ENCODE measurements around the gene KLHL30. TPM values are rescaled to one million over a fixed set of nuclear protein-coding genes. Genes with fewer than 3 reads are reported as not detected.

KLHL30 gene
- total RNA-seq, 1 experiment from 2014 or later = 0.64 TPM

DNA sequence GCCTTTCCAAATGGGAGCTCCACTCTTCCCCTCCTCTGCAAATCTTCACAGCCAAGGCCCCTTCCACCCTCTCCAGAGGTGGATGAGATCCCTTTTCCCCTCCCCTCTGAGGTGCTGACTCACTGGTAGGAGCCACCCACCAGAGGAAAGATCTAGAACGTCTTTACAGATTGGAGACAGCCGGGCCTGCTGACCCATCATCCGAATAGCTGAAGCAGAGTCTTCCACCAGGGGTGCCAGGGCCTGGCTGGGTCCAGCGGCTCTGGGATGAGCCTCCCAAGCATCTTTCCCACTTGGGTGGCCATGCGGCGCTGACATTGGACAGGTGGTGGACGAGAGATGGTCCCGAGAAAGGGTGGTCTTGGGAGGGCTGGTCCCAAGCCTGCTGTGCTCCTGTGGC is 29.3 kb downstream of the KLHL30 start:
- TF ChIP-seq, protein P1, sequence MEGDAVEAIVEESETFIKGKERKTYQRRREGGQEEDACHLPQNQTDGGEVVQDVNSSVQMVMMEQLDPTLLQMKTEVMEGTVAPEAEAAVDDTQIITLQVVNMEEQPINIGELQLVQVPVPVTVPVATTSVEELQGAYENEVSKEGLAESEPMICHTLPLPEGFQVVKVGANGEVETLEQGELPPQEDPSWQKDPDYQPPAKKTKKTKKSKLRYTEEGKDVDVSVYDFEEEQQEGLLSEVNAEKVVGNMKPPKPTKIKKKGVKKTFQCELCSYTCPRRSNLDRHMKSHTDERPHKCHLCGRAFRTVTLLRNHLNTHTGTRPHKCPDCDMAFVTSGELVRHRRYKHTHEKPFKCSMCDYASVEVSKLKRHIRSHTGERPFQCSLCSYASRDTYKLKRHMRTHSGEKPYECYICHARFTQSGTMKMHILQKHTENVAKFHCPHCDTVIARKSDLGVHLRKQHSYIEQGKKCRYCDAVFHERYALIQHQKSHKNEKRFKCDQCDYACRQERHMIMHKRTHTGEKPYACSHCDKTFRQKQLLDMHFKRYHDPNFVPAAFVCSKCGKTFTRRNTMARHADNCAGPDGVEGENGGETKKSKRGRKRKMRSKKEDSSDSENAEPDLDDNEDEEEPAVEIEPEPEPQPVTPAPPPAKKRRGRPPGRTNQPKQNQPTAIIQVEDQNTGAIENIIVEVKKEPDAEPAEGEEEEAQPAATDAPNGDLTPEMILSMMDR (IDR thresholded peaks at IDR 0.05; ENCODE audit: unreplicated experiment) = no peak
- no peak overlapping the region for H3K27ac Mint-ChIP-seq (ENCODE audit: unreplicated experiment)
- DNase-seq = no peak
- no peaks in the 10 kb centered on the region for H3K9me3 Mint-ChIP-seq (ENCODE audit: low read depth, unreplicated experiment)
- no peak overlapping the region for H3K4me3 Mint-ChIP-seq (ENCODE audit: low read depth, unreplicated experiment)
- H3K27me3 Mint-ChIP-seq (ENCODE audit: unreplicated experiment) = peaks cover 14% of the 10 kb centered on the region
- intact Hi-C loops (cut with micrococcal nuclease; ENCODE audit: unreplicated experiment) = no loop called here
- H3K4me1 Mint-ChIP-seq (ENCODE audit: low read depth, unreplicated experiment) = peaks cover 23% of the 10 kb centered on the region
- BruUV-seq (replicated peaks) = no TSS peak
- CTCF ChIA-PET = no interaction called here
- peaks cover 45% of the 10 kb centered on the region for H3K36me3 Mint-ChIP-seq (ENCODE audit: insufficient read depth, unreplicated experiment)

DNA sequence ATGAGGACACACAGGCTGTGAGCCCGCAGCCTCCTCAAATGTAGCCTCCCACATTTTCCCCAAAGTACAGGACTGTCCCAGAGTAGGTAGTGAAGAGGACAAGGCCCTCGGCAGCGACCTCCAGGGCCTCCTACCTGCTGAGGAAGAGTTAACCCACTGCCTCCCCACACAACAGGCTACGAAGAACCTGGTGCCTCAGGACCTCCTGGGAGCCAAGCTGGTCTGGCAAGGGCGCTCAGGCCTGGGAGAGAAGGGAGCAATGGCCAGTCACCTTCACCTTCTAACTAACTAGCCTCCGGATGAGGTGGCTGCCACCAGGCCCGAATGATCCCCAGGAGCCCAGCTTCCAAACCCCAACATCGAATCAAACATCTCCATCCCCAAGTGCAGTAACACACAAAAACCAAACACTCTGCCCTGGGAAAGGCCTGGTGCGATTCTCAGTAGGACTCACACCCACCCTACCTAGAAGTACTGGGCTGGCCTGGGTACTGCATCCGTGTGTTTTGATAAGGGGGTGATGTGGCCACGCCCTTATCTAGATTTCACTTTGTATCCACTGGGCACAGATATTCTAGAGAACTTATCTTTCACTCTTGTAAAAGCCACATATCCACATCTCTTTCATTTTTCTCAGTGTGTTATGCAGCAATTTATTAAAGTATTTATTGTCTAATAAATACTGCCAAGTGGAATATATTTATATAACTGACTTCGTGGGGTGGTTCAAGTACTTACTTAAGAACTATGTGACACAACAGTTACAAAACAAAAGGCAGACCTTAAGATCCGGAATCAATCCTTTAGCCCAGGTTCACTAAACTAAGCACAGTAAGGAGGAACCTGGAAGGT is 30.0 kb downstream of the KLHL30 start:
- TF ChIP-seq, protein P1 (IDR thresholded peaks at IDR 0.05; ENCODE audit: unreplicated experiment) = no peak
- intact Hi-C loops (cut with micrococcal nuclease; ENCODE audit: unreplicated experiment) = no loop called here
- DNase-seq = no peak
- Mint-ChIP-seq H3K4me3 (ENCODE audit: low read depth, unreplicated experiment) (no peak overlapping the region), H3K27me3 (ENCODE audit: unreplicated experiment) (peaks cover 14% of the 10 kb centered on the region), H3K27ac (ENCODE audit: unreplicated experiment) (peak overlapping the region; percentile 42), H3K36me3 (ENCODE audit: insufficient read depth, unreplicated experiment) (peaks cover 47% of the 10 kb centered on the region), H3K9me3 (ENCODE audit: low read depth, unreplicated experiment) (no peaks in the 10 kb centered on the region), H3K4me1 (ENCODE audit: low read depth, unreplicated experiment) (peaks cover 23% of the 10 kb centered on the region)
- CTCF ChIA-PET = no interaction called here
- no TSS peak for BruUV-seq (replicated peaks)

DNA sequence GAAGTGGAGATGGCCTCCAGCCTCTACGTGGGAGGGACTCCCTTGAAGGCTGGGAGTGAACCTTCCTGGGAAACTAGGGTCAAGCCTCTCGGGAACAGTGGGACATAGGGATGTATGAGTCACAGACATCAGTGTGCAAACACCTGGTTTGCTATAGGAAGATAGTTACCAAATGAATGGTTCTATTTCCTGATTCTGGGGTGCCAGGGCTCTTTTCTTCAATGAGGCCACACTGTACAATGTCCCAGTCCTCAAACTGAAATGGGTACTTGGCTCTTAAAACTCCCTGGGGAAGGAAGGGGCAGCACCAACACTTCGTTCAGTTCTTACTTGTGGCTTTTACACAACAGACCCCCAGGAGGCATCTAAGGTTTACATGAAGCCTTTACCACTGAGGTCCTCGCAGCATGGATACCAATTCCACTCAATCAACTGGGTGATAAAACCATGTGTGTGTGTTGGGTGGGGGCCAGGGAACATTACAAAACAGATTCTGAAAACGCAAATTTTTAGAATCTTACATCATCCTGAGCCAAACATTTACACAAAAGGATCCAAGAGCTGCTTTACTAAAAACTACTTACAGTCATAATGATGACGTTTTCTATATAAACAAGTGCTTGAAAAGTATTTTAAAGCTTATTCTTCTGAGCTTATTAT is 30.7 kb downstream of the KLHL30 start:
- no peak for DNase-seq
- Mint-ChIP-seq H3K36me3 (ENCODE audit: insufficient read depth, unreplicated experiment) (peaks cover 55% of the 10 kb centered on the region), H3K4me3 (ENCODE audit: low read depth, unreplicated experiment) (no peak overlapping the region), H3K9me3 (ENCODE audit: low read depth, unreplicated experiment) (no peaks in the 10 kb centered on the region), H3K4me1 (ENCODE audit: low read depth, unreplicated experiment) (peaks cover 23% of the 10 kb centered on the region), H3K27me3 (ENCODE audit: unreplicated experiment) (peaks cover 14% of the 10 kb centered on the region), H3K27ac (ENCODE audit: unreplicated experiment) (peak overlapping the region; percentile 42)
- intact Hi-C loops (cut with micrococcal nuclease; ENCODE audit: unreplicated experiment) = no loop called here
- CTCF ChIA-PET = interaction anchor here (1.0 kb wide), 1 partner anchor 27 kb away, joined by 3 read pairs; no protein-coding TSS in a partner anchor
- TF ChIP-seq, protein P1 (IDR thresholded peaks at IDR 0.05; ENCODE audit: unreplicated experiment) = no peak
- BruUV-seq (replicated peaks) = no TSS peak

DNA sequence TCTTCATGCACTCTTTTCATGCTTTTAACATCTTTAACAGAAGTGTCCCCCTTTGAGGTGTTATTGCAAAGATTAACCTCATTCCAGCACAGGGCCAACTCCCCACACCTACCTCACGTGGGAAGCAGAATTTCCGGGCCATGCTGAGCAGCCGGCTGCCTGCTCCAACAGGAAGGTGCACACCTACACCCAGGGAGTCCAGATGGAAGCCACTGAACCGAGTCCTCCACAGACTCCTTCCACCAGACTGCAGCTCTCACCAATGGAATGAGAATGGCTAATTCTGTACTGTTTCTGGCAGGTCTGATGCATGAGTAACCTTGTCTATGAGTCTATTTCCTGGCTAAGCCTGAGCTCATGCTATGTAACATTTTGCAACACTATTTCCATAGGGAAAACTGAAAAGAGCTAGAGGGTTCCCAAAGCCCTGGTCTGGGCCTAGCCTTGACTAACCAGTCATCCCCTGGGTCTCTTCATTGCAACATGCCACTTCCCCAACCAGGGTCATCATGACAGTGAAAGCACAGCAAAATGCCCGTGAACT is 31.3 kb downstream of the KLHL30 start:
- Mint-ChIP-seq H3K4me1 (ENCODE audit: low read depth, unreplicated experiment) (peaks cover 23% of the 10 kb centered on the region), H3K27me3 (ENCODE audit: unreplicated experiment) (peaks cover 8% of the 10 kb centered on the region), H3K9me3 (ENCODE audit: low read depth, unreplicated experiment) (no peaks in the 10 kb centered on the region), H3K36me3 (ENCODE audit: insufficient read depth, unreplicated experiment) (peaks cover 57% of the 10 kb centered on the region), H3K27ac (ENCODE audit: unreplicated experiment) (peak overlapping the region; percentile 42), H3K4me3 (ENCODE audit: low read depth, unreplicated experiment) (no peak overlapping the region)
- CTCF ChIA-PET = interaction anchor here (1.0 kb wide), 1 partner anchor 27 kb away, joined by 3 read pairs; no protein-coding TSS in a partner anchor
- intact Hi-C loops (cut with micrococcal nuclease; ENCODE audit: unreplicated experiment) = no loop called here
- no TSS peak for BruUV-seq (replicated peaks)
- TF ChIP-seq, protein P1 (IDR thresholded peaks at IDR 0.05; ENCODE audit: unreplicated experiment) = no peak
- DNase-seq = no peak
